Adrenal gland (tissue), 12 donors: Measurements from ENCODE around the gene IQGAP3. TPM values are rescaled to one million over a fixed set of nuclear protein-coding genes. Genes with fewer than 3 reads are reported as not detected.
A peak's percentile ranks its signal among the peaks of the same experiment; 100 is the strongest.

Experiments used
- DNase-seq, 7 donors: peaks; one replicate each; pipeline ENCODE4 v3.0.0-alpha.2; 2019 to 2020
- H3K27ac ChIP-seq, 5 donors: fragments of 200-600 bp; sonication (generic) in 4 of 5; 1 replicate in 3 of 5; 2 replicates in 2 of 5; pipeline versions ENCODE4 v1.5.1 to v1.8.0; 2016 to 2020; ENCODE audit warnings: mild to moderate bottlenecking in 1 of 5
- H3K27me3 ChIP-seq: fragments of 200-600 bp; 2 replicates; pipeline ENCODE4 v1.8.0; 2021
- H3K36me3 ChIP-seq, 2 donors: fragments of 200-600 bp; replicated peaks in 1 of 2; 1 replicate in 1 of 2; 2 replicates in 1 of 2; pipeline versions ENCODE4 v1.5.1 to v1.8.0; 2018 to 2022
- H3K4me1 ChIP-seq, 2 donors: fragments of 200-600 bp; replicated peaks in 1 of 2; 1 replicate in 1 of 2; 2 replicates in 1 of 2; pipeline versions ENCODE4 v1.5.1 to v1.8.0; 2018 to 2021
- H3K4me3 ChIP-seq, 4 donors: fragments of 200-600 bp; sonication (generic) in 3 of 4; one replicate each; pipeline ENCODE4 v1.5.1; 2016 to 2018
- H3K9me3 ChIP-seq, 3 donors: fragments of 200-600 bp; sonication (generic) in 1 of 3; replicated peaks in 1 of 3; 1 replicate in 2 of 3; 2 replicates in 1 of 3; pipeline versions ENCODE4 v1.5.1 to v1.8.0; 2016 to 2021
- CTCF ChIP-seq, 6 experiments: fragments of 450-650 bp in 4 of 6; fragments of 200-600 bp in 2 of 6; sonication (generic) in 1 of 6; IDR thresholded peaks; 1 replicate in 5 of 6; 2 replicates in 1 of 6; pipeline versions ENCODE4 v1.5.1 to v1.8.0; 2016 to 2021; ENCODE audit warnings: antibody characterized with exemption in 6 of 6, mild to moderate bottlenecking in 2 of 6, moderate library complexity in 1 of 6
- POLR2A ChIP-seq, 2 donors: fragments of 450-650 bp; IDR thresholded peaks; one replicate each; pipeline ENCODE4 v1.6.1; 2017; ENCODE audit warnings: antibody characterized with exemption in 2 of 2, mild to moderate bottlenecking in 2 of 2, moderate library complexity in 1 of 2
- WGBS, 4 donors: extraction: QIAGEN DNeasy Blood & Tissue Kit in 2 of 4; methylation state at CpG; one replicate each; pipeline versions ENCODE4 v1.1.5 to v1.1.7; 2013 to 2017; 5-methylcytosine and 5-hydroxymethylcytosine counted together
- intact Hi-C, 2 donors: fragments of 100-400 bp; cut with DNase I; formaldehyde crosslinking; loops; one replicate each; pipeline versions ENCODE4 v1.14.1 to v1.15.0; 2022 to 2023
- polyA plus RNA-seq, 3 donors: library from polyadenylated mRNA; stranded (reverse); fragments of 200-250 nt in 2 of 3; fragments of 350-450 nt in 1 of 3; fragmentation: Illumina TruSeq in 1 of 3; extraction: RNeasy Lipid Tissue Mini Kit (QIAGEN cat#74804) in 1 of 3; gene quantifications; one replicate each; pipeline ENCODE4 v1.2.3, GENCODE V29; 2013 to 2014
- total RNA-seq, 9 donors: library from RNA; depleted of rRNA in 4 of 9; stranded (reverse); fragments of >200 nt in 4 of 9; fragments of 120-200 nt in 1 of 9; fragmentation: NEBNext Ultra II Directional in 1 of 9; extraction: Animal tissue kit (Norgen Biotek cat#: 25700) in 1 of 9; gene quantifications; one replicate each; pipeline versions ENCODE4 v1.1.0 to v1.2.4, GENCODE V29; 2013 to 2023
- donor health status: healthy with polysubstance abuse.
- donor health status: Bipolar disorder and iron deficiency.
- donor health status: DM: yes; HTN: yes; CAD: no.
- donor health status: DM: no; HTN: no; CAD: no.
- donor health status: DM: no; HTN: no; CAD: no.
- donor health status: DM: yes; HTN: yes; CAD: no.

Gene IQGAP3
- total and polyA plus RNA-seq, 12 donors: 0.16 to 5.3 (median 0.80) TPM

- TF ChIP-seq POLR2A (IDR thresholded peaks at IDR 0.05): no peak
- Histone ChIP-seq H3K36me3 (peaks cover 0 to 86% of the 10 kb centered on the region in 2 donors), H3K4me1 (peaks cover 31 to 65% of the 10 kb centered on the region in 2 donors), H3K9me3 (no peaks in the 10 kb centered on the region), H3K27ac (peak overlapping the region in 3 of 5 donors; percentile 31 to 92 (median 88)), H3K4me3 (no peak overlapping the region), H3K27me3 (no peaks in the 10 kb centered on the region)
- intact Hi-C loops: no loop called here
- 18 to 32% (median 29%) methylated on average over 4 of the region's 4 CpGs for WGBS, 4 donors
- DNase-seq: no peak
These were observed 92.4 kb downstream of the IQGAP3 start for GRCh38 chr1:156480016-156480370.

- H3K36me3 ChIP-seq: peaks cover 0 to 92% of the 10 kb centered on the region in 2 donors
- peaks cover 26 to 60% of the 10 kb centered on the region in 2 donors for H3K4me1 ChIP-seq
- H3K9me3 ChIP-seq: no peaks in the 10 kb centered on the region
- WGBS, 4 donors: 76 to 85% (median 84%) methylated on average over 12 to 15 of the region's 15 CpGs
- TF ChIP-seq POLR2A (IDR thresholded peaks at IDR 0.05): no peak
- no peak for TF ChIP-seq CTCF (IDR thresholded peaks at IDR 0.05)
- H3K27ac ChIP-seq: peak overlapping the region in 3 of 5 donors; percentile 31 to 92 (median 88)
- H3K4me3 ChIP-seq: no peak overlapping the region
- DNase-seq: no peak
- H3K27me3 ChIP-seq: no peaks in the 10 kb centered on the region
- intact Hi-C loops: no loop called here
These were observed 93.0 kb downstream of the IQGAP3 start for GRCh38 chr1:156479093-156480015.

- Histone ChIP-seq H3K4me1 (peaks cover 25 to 48% of the 10 kb centered on the region in 2 donors), H3K4me3 (no peak overlapping the region), H3K27ac (peak overlapping the region in 4 of 5 donors; percentile 13 to 92 (median 75)), H3K27me3 (no peaks in the 10 kb centered on the region), H3K9me3 (no peaks in the 10 kb centered on the region), H3K36me3 (peaks cover 0 to 100% of the 10 kb centered on the region in 2 donors)
- TF ChIP-seq CTCF (IDR thresholded peaks at IDR 0.05): no peak
- no peak for TF ChIP-seq POLR2A (IDR thresholded peaks at IDR 0.05)
- no peak for DNase-seq
- intact Hi-C loops: no loop called here
- 69 to 83% (median 76%) methylated on average over 5 to 8 of the region's 8 CpGs for WGBS, 4 donors
These were observed 94.1 kb downstream of the IQGAP3 start for GRCh38 chr1:156478250-156478627.

GRCh38 chr1:156477526-156478249 lies 94.7 kb downstream of the IQGAP3 start:
- Histone ChIP-seq H3K36me3 (peaks cover 0 to 100% of the 10 kb centered on the region in 2 donors), H3K9me3 (no peaks in the 10 kb centered on the region), H3K4me3 (no peak overlapping the region), H3K27me3 (no peaks in the 10 kb centered on the region), H3K27ac (peak overlapping the region in 4 of 5 donors; percentile 13 to 92 (median 75)), H3K4me1 (peaks cover 25 to 45% of the 10 kb centered on the region in 2 donors)
- WGBS, 4 donors: 60 to 72% (median 69%) methylated on average over 2 to 3 of the region's 3 CpGs
- TF ChIP-seq POLR2A (IDR thresholded peaks at IDR 0.05): no peak
- no peak for TF ChIP-seq CTCF (IDR thresholded peaks at IDR 0.05)
- intact Hi-C loops: no loop called here
- peak in 4 of 7 donors; percentile 66 to 74 (median 72) for DNase-seq
